Effector memory CD4-positive, alpha-beta T cell (primary cell): Measurements from ENCODE around the gene IMMP2L.
"Not testable (repeated sequence)": the region's sequence is repeated elsewhere in the genome, so short reads cannot be mapped to it uniquely, and the experiment has no call there.

Source experiments
- DNase-seq, 3 donors: peaks; one replicate each; pipeline ENCODE4 v3.0.0-alpha.2; 2020
- H3K27ac ChIP-seq: 2 replicates; pipeline ENCODE4 v1.7.0; 2013; ENCODE audit warnings: mild to moderate bottlenecking, low read length, moderate library complexity; ENCODE audit not compliant: insufficient read depth, poor library complexity, severe bottlenecking
- H3K27me3 ChIP-seq: replicated peaks from 2 replicates; pipeline ENCODE4 v1.7.0; 2013; ENCODE audit warnings: mild to moderate bottlenecking, low read length; ENCODE audit not compliant: insufficient read depth, control insufficient read depth, poor library complexity, severe bottlenecking
- H3K36me3 ChIP-seq: 2 replicates; pipeline ENCODE4 v1.7.0; 2013; ENCODE audit warnings: mild to moderate bottlenecking, low read length, moderate library complexity; ENCODE audit not compliant: control insufficient read depth, insufficient read depth
- H3K4me1 ChIP-seq: 2 replicates; pipeline ENCODE4 v1.7.0; 2013; ENCODE audit warnings: low read length, mild to moderate bottlenecking; ENCODE audit not compliant: control insufficient read depth, insufficient read depth, poor library complexity, severe bottlenecking
- H3K4me3 ChIP-seq: 2 replicates; pipeline ENCODE4 v1.7.0; 2013; ENCODE audit warnings: low read length, low read depth, mild to moderate bottlenecking; ENCODE audit not compliant: insufficient read depth, poor library complexity, severe bottlenecking
- H3K9me3 ChIP-seq: 2 replicates; pipeline ENCODE4 v1.7.0; 2013; ENCODE audit warnings: mild to moderate bottlenecking, low read length, moderate library complexity; ENCODE audit not compliant: control insufficient read depth

The IMMP2L gene

GRCh38 chr7:111264981-111265380 is 297.3 kb downstream of the IMMP2L start:
- Histone ChIP-seq H3K27ac (no peak overlapping the region), H3K4me1 (no peaks in the 10 kb centered on the region), H3K9me3 (no peaks in the 10 kb centered on the region), H3K36me3 (no peaks in the 10 kb centered on the region), H3K27me3 (no peaks in the 10 kb centered on the region), H3K4me3 (no peak overlapping the region)
- no peak for DNase-seq

DNA sequence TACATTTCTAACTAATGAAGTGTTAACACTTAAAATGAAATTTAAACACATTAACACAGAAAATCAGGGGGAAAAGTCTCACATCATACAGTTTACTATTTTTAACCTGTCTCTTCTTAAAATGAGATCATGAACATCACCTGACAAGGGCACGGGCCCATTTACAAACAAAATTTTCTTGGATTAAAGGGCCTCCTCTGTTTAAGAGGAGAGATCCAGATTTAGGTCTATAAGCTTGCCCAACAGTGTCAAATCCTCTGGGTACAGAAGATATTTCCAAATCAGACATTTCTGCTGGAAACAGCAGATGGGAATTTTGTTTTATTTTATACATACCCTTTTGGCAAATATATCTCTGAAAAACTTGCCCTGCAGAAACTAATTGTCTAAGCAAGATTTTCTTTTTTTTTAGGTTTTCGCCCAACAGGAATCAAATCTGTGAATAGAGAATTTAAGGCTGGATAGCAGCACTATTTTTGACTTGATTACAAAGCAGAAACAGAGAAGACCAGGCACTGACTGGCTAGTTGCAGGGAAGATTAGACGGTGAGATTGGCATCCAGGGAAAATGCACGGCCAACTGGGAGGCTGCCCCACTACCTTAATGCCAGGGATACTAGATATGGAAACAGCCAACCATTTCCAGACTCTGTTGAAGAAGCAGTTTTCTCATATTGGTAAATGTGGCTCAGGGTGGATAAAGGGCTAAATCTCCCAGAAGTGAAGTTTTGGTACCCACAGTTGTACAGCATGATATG is 298.0 kb downstream of the IMMP2L start:
- Histone ChIP-seq H3K27ac (no peak overlapping the region), H3K4me3 (no peak overlapping the region), H3K4me1 (no peaks in the 10 kb centered on the region), H3K9me3 (no peaks in the 10 kb centered on the region), H3K36me3 (no peaks in the 10 kb centered on the region), H3K27me3 (no peaks in the 10 kb centered on the region)
- no peak for DNase-seq

DNA sequence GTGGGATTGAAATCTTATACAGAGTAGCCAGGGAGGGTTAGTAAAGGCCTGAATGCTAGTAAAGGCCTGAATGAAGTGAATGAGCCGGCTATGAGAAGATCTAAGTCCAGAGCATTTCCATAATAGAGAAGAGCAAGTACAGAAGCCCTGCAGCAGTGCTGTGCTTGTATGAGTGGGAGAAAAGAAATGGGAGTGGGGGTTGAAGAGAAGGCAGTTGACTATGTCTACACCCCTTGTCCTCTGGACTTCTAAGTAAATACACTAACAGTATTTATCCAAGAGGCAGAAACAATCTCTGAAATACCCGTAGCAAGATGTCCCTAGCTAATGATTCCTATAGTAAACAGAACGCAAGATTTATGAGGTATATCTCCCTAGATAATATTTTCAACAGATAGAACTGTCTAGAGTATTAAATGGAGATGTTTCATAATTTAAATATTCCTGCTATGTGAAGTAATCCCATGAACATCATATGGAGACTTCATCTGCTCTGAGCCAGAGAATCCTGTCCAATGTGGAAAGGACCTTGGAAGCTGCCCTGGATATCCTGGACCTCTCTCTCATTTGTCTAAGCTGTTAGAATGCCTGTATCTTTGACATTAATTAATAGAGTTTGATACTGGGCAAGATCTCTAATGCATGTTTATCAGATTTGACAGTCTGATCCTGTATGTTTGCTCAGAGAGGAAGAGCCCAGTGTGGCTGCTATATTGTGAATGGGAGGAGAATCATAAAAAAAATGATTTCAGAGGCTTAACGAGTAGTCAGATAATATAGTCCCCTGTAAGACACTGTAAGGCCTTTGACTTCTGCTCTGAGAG is 299.8 kb downstream of the IMMP2L start:
- no peak for DNase-seq
- Histone ChIP-seq H3K4me3 (no peak overlapping the region), H3K4me1 (no peaks in the 10 kb centered on the region)

DNA sequence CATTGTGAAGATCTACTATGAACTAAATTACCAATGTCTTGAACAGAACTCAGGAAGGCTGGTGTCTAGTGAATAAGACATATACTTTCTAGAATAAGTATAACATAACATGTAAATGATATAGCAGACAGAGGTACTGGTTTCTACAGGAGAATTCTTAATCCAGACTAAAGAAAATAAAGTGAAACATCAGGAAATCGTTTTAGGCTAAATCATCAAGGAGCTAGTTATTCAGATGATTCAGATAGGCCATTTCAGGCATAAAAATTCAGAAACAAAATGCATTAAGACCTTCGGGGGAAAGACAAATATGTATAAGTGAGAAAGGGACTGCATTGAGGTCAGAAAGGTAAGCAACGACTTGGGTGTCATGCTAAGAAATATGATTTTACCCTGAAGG is 300.8 kb downstream of the IMMP2L start:
- Histone ChIP-seq H3K4me1 (no peaks in the 10 kb centered on the region), H3K27ac (no peak overlapping the region), H3K27me3 (no peaks in the 10 kb centered on the region), H3K9me3 (no peaks in the 10 kb centered on the region), H3K4me3 (no peak overlapping the region), H3K36me3 (no peaks in the 10 kb centered on the region)
- no peak for DNase-seq

More for the DNA sequence above, 299.8 kb downstream of the IMMP2L start:
- H3K9me3 ChIP-seq: no peaks in the 10 kb centered on the region
- no peaks in the 10 kb centered on the region for H3K27me3 ChIP-seq
- H3K27ac ChIP-seq: no peak overlapping the region
- H3K36me3 ChIP-seq: no peaks in the 10 kb centered on the region

DNA sequence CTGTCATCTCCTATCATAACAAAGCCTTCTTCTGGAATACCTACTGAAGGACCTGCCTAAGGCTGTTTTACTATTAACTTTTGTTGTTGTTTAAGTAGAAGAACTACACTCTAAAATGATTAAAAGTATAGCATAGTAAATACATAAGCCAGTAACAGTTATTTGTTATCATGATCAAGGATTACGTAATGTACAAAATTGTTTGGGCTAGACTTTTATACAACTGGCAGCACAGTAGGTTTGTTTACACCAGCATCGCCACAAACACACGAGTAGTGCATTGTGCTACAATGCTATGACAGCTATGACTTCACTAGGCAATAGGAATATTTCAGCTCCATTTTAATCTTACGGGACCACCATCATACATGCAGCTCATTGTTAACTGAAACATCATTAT is 302.3 kb downstream of the IMMP2L start:
- DNase-seq: no peak
- H3K27me3 ChIP-seq: no peaks in the 10 kb centered on the region
- no peak overlapping the region for H3K27ac ChIP-seq
- H3K36me3 ChIP-seq: no peaks in the 10 kb centered on the region
- H3K9me3 ChIP-seq: no peaks in the 10 kb centered on the region
- no peaks in the 10 kb centered on the region for H3K4me1 ChIP-seq
- no peak overlapping the region for H3K4me3 ChIP-seq

DNA sequence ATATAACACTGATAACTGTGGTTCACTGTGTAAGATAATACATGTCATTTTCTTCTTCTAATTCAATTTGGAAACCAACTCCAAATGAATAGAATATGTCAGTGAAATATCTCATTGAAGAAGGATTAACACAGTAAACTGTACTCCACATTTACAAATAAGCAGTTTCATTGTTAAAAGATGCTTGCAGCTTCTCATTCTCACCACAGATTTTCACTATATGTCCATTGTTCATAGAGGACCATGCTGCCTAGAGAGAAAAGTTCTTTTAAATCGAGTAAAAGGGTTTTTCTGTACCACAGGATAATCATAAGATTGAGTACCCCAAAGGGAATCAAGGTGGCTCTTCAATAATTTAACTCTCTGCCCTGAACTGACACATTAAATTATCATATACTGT is 305.9 kb downstream of the IMMP2L start:
- no peaks in the 10 kb centered on the region for H3K27me3 ChIP-seq
- no peaks in the 10 kb centered on the region for H3K36me3 ChIP-seq
- no peak overlapping the region for H3K27ac ChIP-seq

DNA sequence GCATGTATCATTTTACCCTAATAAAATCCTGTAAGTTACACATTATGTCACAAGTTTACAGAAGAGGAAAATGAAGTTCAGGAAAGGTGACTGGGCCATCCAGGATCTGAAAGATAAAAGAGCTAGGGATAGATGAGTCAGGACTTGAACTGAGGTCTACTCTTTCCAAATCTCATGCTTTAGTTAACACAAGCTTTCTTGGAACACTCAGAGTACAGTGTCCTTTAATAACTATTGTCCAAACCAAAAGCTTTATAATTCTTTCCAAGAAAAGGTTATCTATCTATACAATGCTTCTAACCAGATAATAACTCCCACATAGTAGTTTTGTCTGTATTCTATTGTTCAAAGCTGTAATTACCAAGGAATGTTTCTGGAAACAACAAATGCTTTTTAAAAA is 306.7 kb downstream of the IMMP2L start:
- no peak overlapping the region for H3K27ac ChIP-seq
- H3K36me3 ChIP-seq: no peaks in the 10 kb centered on the region

More for the DNA sequence above, 305.9 kb downstream of the IMMP2L start:
- DNase-seq: no peak
- H3K4me1 ChIP-seq: no peaks in the 10 kb centered on the region
- H3K4me3 ChIP-seq: no peak overlapping the region
- H3K9me3 ChIP-seq: no peaks in the 10 kb centered on the region

GRCh38 chr7:111251365-111251764 is 310.9 kb downstream of the IMMP2L start:
- not testable (repeated sequence) for H3K4me3 ChIP-seq, H3K4me1 ChIP-seq, H3K9me3 ChIP-seq, DNase-seq, H3K27me3 ChIP-seq, H3K36me3 ChIP-seq, H3K27ac ChIP-seq

More for the DNA sequence above, 306.7 kb downstream of the IMMP2L start:
- no peak overlapping the region for H3K4me3 ChIP-seq
- no peaks in the 10 kb centered on the region for H3K9me3 ChIP-seq
- H3K27me3 ChIP-seq: no peaks in the 10 kb centered on the region
- no peaks in the 10 kb centered on the region for H3K4me1 ChIP-seq
- no peak for DNase-seq

- H3K4me3 ChIP-seq, H3K36me3 ChIP-seq, H3K9me3 ChIP-seq, H3K27ac ChIP-seq, H3K27me3 ChIP-seq, DNase-seq, H3K4me1 ChIP-seq: not testable (repeated sequence)
Measured at GRCh38 chr7:111249807-111250206, 312.5 kb downstream of the IMMP2L start.

GRCh38 chr7:111242141-111242755 is 320.0 kb downstream of the IMMP2L start:
- Histone ChIP-seq H3K36me3 (no peaks in the 10 kb centered on the region), H3K27me3 (no peaks in the 10 kb centered on the region), H3K9me3 (no peaks in the 10 kb centered on the region), H3K4me3 (no peak overlapping the region), H3K4me1 (no peaks in the 10 kb centered on the region), H3K27ac (no peak overlapping the region)
- DNase-seq: no peak
